ENCODE measurements around the gene CDH26. TPM values are rescaled to one million over a fixed set of nuclear protein-coding genes. Genes with fewer than 3 reads are reported as not detected.

CDH26 gene
- total and polyA plus RNA-seq, 10 of the 15 experiments (the other 5 are each of a cell fraction or from before 2014, with no cell fraction given) = 0.03 to 0.19 (median 0.08) TPM; not detected in 4

DNA sequence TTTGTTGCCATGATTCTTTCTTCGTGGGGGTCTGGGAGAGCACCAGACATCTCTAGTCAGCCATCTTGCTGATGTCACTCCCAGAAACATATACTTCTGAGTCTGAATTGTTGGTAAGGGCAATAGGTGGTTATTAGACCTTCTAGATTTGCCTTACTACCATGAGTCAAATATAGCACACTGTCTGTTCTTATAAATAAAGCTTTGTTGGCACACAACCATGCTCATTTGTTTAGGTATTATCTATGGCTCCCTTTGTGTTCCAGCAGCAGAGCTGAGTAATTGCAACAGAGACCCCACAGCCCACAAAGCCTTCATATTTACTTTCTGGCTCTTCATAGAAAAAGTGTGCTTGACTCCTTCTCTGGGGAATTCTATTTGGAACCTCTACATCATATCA lies 62.9 kb downstream of the CDH26 start:
- SMC1A ChIA-PET (ENCODE audit: uncharacterized antibody, unreplicated experiment) = no interaction called here
- WGBS (ENCODE audit: insufficient coverage, insufficient replicate concordance, low lambda C conversion rate, missing lambda C conversion rate) = 0% methylated on average over 1 of the region's 1 CpG

More for the DNA sequence above, 62.9 kb downstream of the CDH26 start:
- BruUV-seq (replicated peaks) = no TSS peak
- no peak overlapping the region for H3K4me3 ChIP-seq
- H3K9ac ChIP-seq (ENCODE audit: control insufficient read depth, insufficient read depth, low read length) = no peak overlapping the region
- H3K4me2 ChIP-seq (ENCODE audit: control insufficient read depth, insufficient read depth) = no peak overlapping the region
- H3K27me3 ChIP-seq (replicated peaks in 1 of 2; ENCODE audit: control insufficient read depth in 2 of 2, insufficient read depth in 2 of 2, low read length in 1 of 2) = no peaks in the 10 kb centered on the region
- no peak for FAIRE-seq
- H2AFZ ChIP-seq (ENCODE audit: control insufficient read depth, low read depth, low read length) = no peak overlapping the region
- TF ChIP-seq ASH2L (IDR thresholded peaks at IDR 0.05; ENCODE audit: borderline replicate concordance, low read depth) (no peak), GABPA (IDR thresholded peaks at IDR 0.05; ENCODE audit: low read depth) (no peak), IKZF2 (IDR thresholded peaks at IDR 0.05) (no peak), ZBTB40 (IDR thresholded peaks at IDR 0.05; ENCODE audit: borderline replicate concordance) (no peak), ZNF207 (IDR thresholded peaks at IDR 0.05; ENCODE audit: borderline replicate concordance) (no peak), ZNF622 (IDR thresholded peaks at IDR 0.05) (no peak), TARDBP (IDR thresholded peaks at IDR 0.05; ENCODE audit: borderline replicate concordance) (no peak), RELA (IDR thresholded peaks at IDR 0.05; ENCODE audit: borderline replicate concordance, partially characterized antibody) (no peak), RELB (IDR thresholded peaks at IDR 0.05; ENCODE audit: low read depth) (no peak), SRF (IDR thresholded peaks at IDR 0.05; ENCODE audit: low read depth in 2 of 2, low read length in 2 of 2) (no peak), NFXL1 (IDR thresholded peaks at IDR 0.05; ENCODE audit: borderline replicate concordance) (no peak), CHD2 (IDR thresholded peaks at IDR 0.05; ENCODE audit: borderline replicate concordance, low read depth, low read length) (no peak)
- TF ChIP-seq, protein P1, sequence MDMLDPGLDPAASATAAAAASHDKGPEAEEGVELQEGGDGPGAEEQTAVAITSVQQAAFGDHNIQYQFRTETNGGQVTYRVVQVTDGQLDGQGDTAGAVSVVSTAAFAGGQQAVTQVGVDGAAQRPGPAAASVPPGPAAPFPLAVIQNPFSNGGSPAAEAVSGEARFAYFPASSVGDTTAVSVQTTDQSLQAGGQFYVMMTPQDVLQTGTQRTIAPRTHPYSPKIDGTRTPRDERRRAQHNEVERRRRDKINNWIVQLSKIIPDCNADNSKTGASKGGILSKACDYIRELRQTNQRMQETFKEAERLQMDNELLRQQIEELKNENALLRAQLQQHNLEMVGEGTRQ (IDR thresholded peaks at IDR 0.05; ENCODE audit: borderline replicate concordance, low read depth, low read length) = no peak
- no peaks in the 10 kb centered on the region for H3K4me1 ChIP-seq (ENCODE audit: control insufficient read depth, insufficient read depth, low read length)
- no peaks in the 10 kb centered on the region for H4K20me1 ChIP-seq (ENCODE audit: control insufficient read depth, insufficient read depth)
- no peak overlapping the region for H3K27ac ChIP-seq (ENCODE audit: control insufficient read depth, insufficient read depth)
- no peaks in the 10 kb centered on the region for H3K36me3 ChIP-seq (ENCODE audit: control insufficient read depth in 2 of 2, insufficient read depth in 2 of 2, low read length in 1 of 2)
- intact Hi-C loops (cut with micrococcal nuclease; ENCODE audit: unreplicated experiment) = no loop called here
- ATAC-seq = no peak
- no peaks in the 10 kb centered on the region for H3K9me3 ChIP-seq (replicated peaks; ENCODE audit: control insufficient read depth, insufficient read depth, low read length)
- no peaks in the 10 kb centered on the region for H3K79me2 ChIP-seq (ENCODE audit: control insufficient read depth, insufficient read depth, low read length)
- no peak for DNase-seq (ENCODE audit: low read depth, low spot score)
- ChIA-PET RAD21 (ENCODE audit: unreplicated experiment) (no interaction called here), POLR2A (no interaction called here), CTCF (no interaction called here)
- in situ Hi-C loops (cut with MboI) = no loop called here
